HEK293 (cell line): ENCODE results near the gene GAS7.

Experiments
- CTCF ChIA-PET: fragments of 350-600 bp; formaldehyde crosslinking; extraction: SDS; loops from one replicate; lab custom pipeline; 2021; ENCODE audit warnings: antibody characterized with exemption; lab: Yijun Ruan, JAX
- POLR2A ChIA-PET: fragments of 300-600 bp; formaldehyde crosslinking; extraction: SDS; loops from one replicate; lab custom pipeline; 2020; ENCODE audit warnings: antibody characterized with exemption, inconsistent platforms; lab: Yijun Ruan, JAX
- H3K27ac ChIP-seq: fragments of 200-500 bp; sonication (Bioruptor generic); 2 replicates; pipeline ENCODE4 v1.5.1; 2014; ENCODE audit warnings: low read depth, low read length, control low read depth, inconsistent platforms; ENCODE audit errors: extremely low read depth
- H3K36me3 ChIP-seq, 2 experiments: fragments of 200-500 bp in 1 of 2; sonication (Bioruptor generic) in 1 of 2; 1 replicate in 1 of 2; 2 replicates in 1 of 2; pipeline ENCODE4 v1.5.1; 2014 to 2017; ENCODE audit warnings: inconsistent platforms in 2 of 2, low read length in 2 of 2; ENCODE audit not compliant: control insufficient read depth in 2 of 2, insufficient read depth in 1 of 2
- H3K4me1 ChIP-seq: fragments of 200-500 bp; sonication (Bioruptor generic); 2 replicates; pipeline ENCODE4 v1.5.1; 2014; ENCODE audit warnings: mild to moderate bottlenecking, low read length, inconsistent platforms; ENCODE audit not compliant: control insufficient read depth, insufficient read depth
- H3K4me3 ChIP-seq: 2 replicates; pipeline ENCODE4 v1.5.1; 2011; ENCODE audit warnings: low read depth, mild to moderate bottlenecking, control low read depth, low read length, moderate library complexity
- H3K9me3 ChIP-seq: fragments of 200-500 bp; sonication (Bioruptor generic); 2 replicates; pipeline ENCODE4 v1.5.1; 2014; ENCODE audit warnings: low read depth, low read length, inconsistent platforms; ENCODE audit not compliant: control insufficient read depth, insufficient read depth
- GFI1B ChIP-seq: fragments of 450-650 bp; formaldehyde crosslinking; IDR thresholded peaks from 2 replicates; pipeline ENCODE4 v1.5.1; 2016; ENCODE audit warnings: missing biosample characterization, missing genetic modification characterization
- GLIS1 ChIP-seq: fragments of 450-650 bp; formaldehyde crosslinking; IDR thresholded peaks from 2 replicates; pipeline ENCODE4 v1.5.1; 2016; ENCODE audit warnings: missing biosample characterization, missing genetic modification characterization
- IKZF3 ChIP-seq: fragments of 450-650 bp; IDR thresholded peaks from 2 replicates; pipeline ENCODE4 v1.5.0; 2018; ENCODE audit warnings: missing biosample characterization, mild to moderate bottlenecking, missing genetic modification characterization, moderate library complexity
- REPIN1 ChIP-seq: fragments of 450-650 bp; formaldehyde crosslinking; IDR thresholded peaks from 2 replicates; pipeline ENCODE4 v1.5.1; 2017; ENCODE audit warnings: missing biosample characterization, missing genetic modification characterization, low read depth
- SP2 ChIP-seq: fragments of 450-650 bp; formaldehyde crosslinking; IDR thresholded peaks from 2 replicates; pipeline ENCODE4 v1.5.1; 2016; ENCODE audit warnings: missing biosample characterization, missing genetic modification characterization
- ZEB2 ChIP-seq: fragments of 450-650 bp; formaldehyde crosslinking; IDR thresholded peaks from 2 replicates; pipeline ENCODE4 v1.5.1; 2016; ENCODE audit warnings: missing biosample characterization, missing genetic modification characterization
- ZNF16 ChIP-seq: fragments of 450-650 bp; formaldehyde crosslinking; IDR thresholded peaks from 2 replicates; pipeline ENCODE4 v1.5.1; 2016; ENCODE audit warnings: low read depth, missing biosample characterization, missing genetic modification characterization
- ZNF214 ChIP-seq: fragments of 450-650 bp; formaldehyde crosslinking; IDR thresholded peaks from 2 replicates; pipeline ENCODE4 v1.5.1; 2017; ENCODE audit warnings: missing biosample characterization, mild to moderate bottlenecking, missing genetic modification characterization, borderline replicate concordance
- ZNF239 ChIP-seq: fragments of 450-650 bp; formaldehyde crosslinking; IDR thresholded peaks from 2 replicates; pipeline ENCODE4 v1.5.1; 2016; ENCODE audit warnings: missing biosample characterization, missing genetic modification characterization
- ZNF266 ChIP-seq: fragments of 450-650 bp; formaldehyde crosslinking; IDR thresholded peaks from 2 replicates; pipeline ENCODE4 v1.5.1; 2016; ENCODE audit warnings: missing biosample characterization, missing genetic modification characterization, low read depth
- ZNF292 ChIP-seq: fragments of 450-650 bp; formaldehyde crosslinking; IDR thresholded peaks from 2 replicates; pipeline ENCODE4 v1.5.1; 2016; ENCODE audit warnings: low read depth, missing biosample characterization, missing genetic modification characterization, borderline replicate concordance
- ZNF311 ChIP-seq: fragments of 450-650 bp; formaldehyde crosslinking; IDR thresholded peaks from 2 replicates; pipeline ENCODE4 v1.5.1; 2017; ENCODE audit warnings: missing biosample characterization, missing genetic modification characterization, borderline replicate concordance
- ZNF335 ChIP-seq: fragments of 450-650 bp; formaldehyde crosslinking; conservative IDR thresholded peaks from 2 replicates; pipeline ENCODE4 v1.5.1; 2016; ENCODE audit warnings: missing biosample characterization, missing genetic modification characterization
- ZNF366 ChIP-seq: fragments of 450-650 bp; formaldehyde crosslinking; conservative IDR thresholded peaks from 2 replicates; pipeline ENCODE4 v1.5.1; 2016; ENCODE audit warnings: missing biosample characterization, missing genetic modification characterization
- ZNF555 ChIP-seq: fragments of 450-650 bp; formaldehyde crosslinking; conservative IDR thresholded peaks from 2 replicates; pipeline ENCODE4 v1.5.1; 2017; ENCODE audit warnings: missing biosample characterization, mild to moderate bottlenecking, missing genetic modification characterization, inconsistent platforms
- ZNF561 ChIP-seq: fragments of 450-650 bp; IDR thresholded peaks from 2 replicates; pipeline ENCODE4 v1.5.1; 2018; ENCODE audit warnings: missing biosample characterization, missing genetic modification characterization, borderline replicate concordance
- ZNF664 ChIP-seq: fragments of 450-650 bp; formaldehyde crosslinking; IDR thresholded peaks from 2 replicates; pipeline ENCODE4 v1.5.1; 2016; ENCODE audit warnings: missing biosample characterization, missing genetic modification characterization
- ZNF776 ChIP-seq: fragments of 450-650 bp; formaldehyde crosslinking; IDR thresholded peaks from 2 replicates; pipeline ENCODE4 v1.5.0; 2017; ENCODE audit warnings: missing biosample characterization, missing genetic modification characterization, borderline replicate concordance
- ZNF837 ChIP-seq: fragments of 450-650 bp; formaldehyde crosslinking; IDR thresholded peaks from 2 replicates; pipeline ENCODE4 v1.5.1; 2016; ENCODE audit warnings: missing biosample characterization, missing genetic modification characterization
- TF ChIP-seq, protein P1 (sequence below): fragments of 450-650 bp; formaldehyde crosslinking; IDR thresholded peaks from 2 replicates; pipeline ENCODE4 v1.5.1; 2016; ENCODE audit warnings: missing biosample characterization, missing genetic modification characterization, borderline replicate concordance
- TF ChIP-seq, protein P2 (sequence below): fragments of 450-650 bp; formaldehyde crosslinking; IDR thresholded peaks from 2 replicates; pipeline ENCODE4 v1.5.1; 2017; ENCODE audit warnings: missing biosample characterization, missing genetic modification characterization
- TF ChIP-seq, protein P3 (sequence below): fragments of 450-650 bp; formaldehyde crosslinking; IDR thresholded peaks from 2 replicates; pipeline ENCODE4 v1.5.1; 2016; ENCODE audit warnings: missing biosample characterization, missing genetic modification characterization
- TF ChIP-seq, protein P4 (sequence below): fragments of 450-650 bp; formaldehyde crosslinking; IDR thresholded peaks from 2 replicates; pipeline ENCODE4 v1.5.1; 2016; ENCODE audit warnings: missing biosample characterization, missing genetic modification characterization, borderline replicate concordance

GAS7 gene

GRCh38 chr17:9986754-9987382, 211.5 kb downstream of the GAS7 start:
- CTCF ChIA-PET: interaction anchor here (0.6 to 3.6 kb wide), 23 partner anchors 8 to 627 kb away, joined by 3 to 26 read pairs (median 3); no protein-coding TSS in a partner anchor

DNA sequence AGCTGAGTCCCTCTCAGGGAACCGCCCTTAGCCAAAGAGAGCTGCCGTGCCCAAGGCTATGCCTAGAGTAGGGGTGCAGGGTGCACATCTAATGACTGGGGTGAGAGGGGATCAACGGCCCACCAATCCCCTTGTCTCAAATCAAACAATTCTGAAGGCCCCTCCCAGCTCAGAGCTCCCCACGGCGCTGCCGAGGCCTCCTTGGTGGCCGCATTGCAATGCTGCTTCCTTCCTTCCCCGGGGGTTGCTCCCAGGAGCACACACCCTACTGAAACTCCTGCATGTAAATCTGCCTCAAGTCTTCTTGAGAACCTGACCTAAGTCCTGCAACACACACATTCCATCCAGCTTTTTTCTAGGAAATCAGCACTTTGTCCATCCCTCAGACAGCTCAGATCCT, 212.8 kb downstream of the GAS7 start:
- ChIA-PET CTCF (interaction anchor here (0.7 to 10.1 kb wide), 6 partner anchors 52 to 241 kb away, joined by 3 to 95 read pairs (median 4); no protein-coding TSS in a partner anchor), POLR2A (interaction anchor here (0.8 kb wide), 1 partner anchor 14 kb away, joined by 3 read pairs; no protein-coding TSS in a partner anchor)
- Histone ChIP-seq H3K9me3 (no peaks in the 10 kb centered on the region), H3K27ac (no peak overlapping the region), H3K4me1 (no peaks in the 10 kb centered on the region), H3K36me3 (no peaks in the 10 kb centered on the region), H3K4me3 (no peak overlapping the region)
- TF ChIP-seq ZNF776 (tag by site-specific recombination) (no peak), REPIN1 (tag by site-specific recombination) (no peak), ZNF366 (no peak), ZEB2 (tag by site-specific recombination) (no peak), ZNF292 (tag by site-specific recombination) (no peak), ZNF311 (no peak), ZNF214 (no peak), ZNF664 (tag by site-specific recombination) (no peak)
- TF ChIP-seq, protein P1, sequence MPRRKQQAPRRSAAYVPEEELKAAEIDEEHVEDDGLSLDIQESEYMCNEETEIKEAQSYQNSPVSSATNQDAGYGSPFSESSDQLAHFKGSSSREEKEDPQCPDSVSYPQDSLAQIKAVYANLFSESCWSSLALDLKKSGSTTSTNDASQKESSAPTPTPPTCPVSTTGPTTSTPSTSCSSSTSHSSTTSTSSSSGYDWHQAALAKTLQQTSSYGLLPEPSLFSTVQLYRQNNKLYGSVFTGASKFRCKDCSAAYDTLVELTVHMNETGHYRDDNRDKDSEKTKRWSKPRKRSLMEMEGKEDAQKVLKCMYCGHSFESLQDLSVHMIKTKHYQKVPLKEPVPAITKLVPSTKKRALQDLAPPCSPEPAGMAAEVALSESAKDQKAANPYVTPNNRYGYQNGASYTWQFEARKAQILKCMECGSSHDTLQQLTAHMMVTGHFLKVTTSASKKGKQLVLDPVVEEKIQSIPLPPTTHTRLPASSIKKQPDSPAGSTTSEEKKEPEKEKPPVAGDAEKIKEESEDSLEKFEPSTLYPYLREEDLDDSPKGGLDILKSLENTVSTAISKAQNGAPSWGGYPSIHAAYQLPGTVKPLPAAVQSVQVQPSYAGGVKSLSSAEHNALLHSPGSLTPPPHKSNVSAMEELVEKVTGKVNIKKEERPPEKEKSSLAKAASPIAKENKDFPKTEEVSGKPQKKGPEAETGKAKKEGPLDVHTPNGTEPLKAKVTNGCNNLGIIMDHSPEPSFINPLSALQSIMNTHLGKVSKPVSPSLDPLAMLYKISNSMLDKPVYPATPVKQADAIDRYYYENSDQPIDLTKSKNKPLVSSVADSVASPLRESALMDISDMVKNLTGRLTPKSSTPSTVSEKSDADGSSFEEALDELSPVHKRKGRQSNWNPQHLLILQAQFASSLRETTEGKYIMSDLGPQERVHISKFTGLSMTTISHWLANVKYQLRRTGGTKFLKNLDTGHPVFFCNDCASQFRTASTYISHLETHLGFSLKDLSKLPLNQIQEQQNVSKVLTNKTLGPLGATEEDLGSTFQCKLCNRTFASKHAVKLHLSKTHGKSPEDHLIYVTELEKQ (tag by site-specific recombination): no peak
- TF ChIP-seq, protein P2, sequence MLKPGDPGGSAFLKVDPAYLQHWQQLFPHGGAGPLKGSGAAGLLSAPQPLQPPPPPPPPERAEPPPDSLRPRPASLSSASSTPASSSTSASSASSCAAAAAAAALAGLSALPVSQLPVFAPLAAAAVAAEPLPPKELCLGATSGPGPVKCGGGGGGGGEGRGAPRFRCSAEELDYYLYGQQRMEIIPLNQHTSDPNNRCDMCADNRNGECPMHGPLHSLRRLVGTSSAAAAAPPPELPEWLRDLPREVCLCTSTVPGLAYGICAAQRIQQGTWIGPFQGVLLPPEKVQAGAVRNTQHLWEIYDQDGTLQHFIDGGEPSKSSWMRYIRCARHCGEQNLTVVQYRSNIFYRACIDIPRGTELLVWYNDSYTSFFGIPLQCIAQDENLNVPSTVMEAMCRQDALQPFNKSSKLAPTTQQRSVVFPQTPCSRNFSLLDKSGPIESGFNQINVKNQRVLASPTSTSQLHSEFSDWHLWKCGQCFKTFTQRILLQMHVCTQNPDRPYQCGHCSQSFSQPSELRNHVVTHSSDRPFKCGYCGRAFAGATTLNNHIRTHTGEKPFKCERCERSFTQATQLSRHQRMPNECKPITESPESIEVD: no peak

More at GRCh38 chr17:9986754-9987382, 211.5 kb downstream of the GAS7 start:
- no peaks in the 10 kb centered on the region for H3K4me1 ChIP-seq
- no peak overlapping the region for H3K27ac ChIP-seq
- no peak overlapping the region for H3K4me3 ChIP-seq
- POLR2A ChIA-PET: no interaction called here
- no peaks in the 10 kb centered on the region for H3K9me3 ChIP-seq
- H3K36me3 ChIP-seq: no peaks in the 10 kb centered on the region
- TF ChIP-seq, protein P3, sequence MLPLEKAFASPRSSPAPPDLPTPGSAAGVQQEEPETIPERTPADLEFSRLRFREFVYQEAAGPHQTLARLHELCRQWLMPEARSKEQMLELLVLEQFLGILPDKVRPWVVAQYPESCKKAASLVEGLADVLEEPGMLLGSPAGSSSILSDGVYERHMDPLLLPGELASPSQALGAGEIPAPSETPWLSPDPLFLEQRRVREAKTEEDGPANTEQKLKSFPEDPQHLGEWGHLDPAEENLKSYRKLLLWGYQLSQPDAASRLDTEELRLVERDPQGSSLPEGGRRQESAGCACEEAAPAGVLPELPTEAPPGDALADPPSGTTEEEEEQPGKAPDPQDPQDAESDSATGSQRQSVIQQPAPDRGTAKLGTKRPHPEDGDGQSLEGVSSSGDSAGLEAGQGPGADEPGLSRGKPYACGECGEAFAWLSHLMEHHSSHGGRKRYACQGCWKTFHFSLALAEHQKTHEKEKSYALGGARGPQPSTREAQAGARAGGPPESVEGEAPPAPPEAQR (tag by site-specific recombination): no peak
- TF ChIP-seq IKZF3 (tag by site-specific recombination) (no peak), GLIS1 (no peak), ZNF239 (tag by site-specific recombination) (no peak), ZNF837 (tag by site-specific recombination) (no peak), ZNF555 (tag by site-specific recombination) (no peak), GFI1B (tag by site-specific recombination) (no peak), ZNF266 (tag by site-specific recombination) (no peak), ZNF335 (no peak), SP2 (no peak), ZNF561 (tag by site-specific recombination) (no peak), ZNF16 (tag by site-specific recombination) (no peak)
- TF ChIP-seq, protein P4, sequence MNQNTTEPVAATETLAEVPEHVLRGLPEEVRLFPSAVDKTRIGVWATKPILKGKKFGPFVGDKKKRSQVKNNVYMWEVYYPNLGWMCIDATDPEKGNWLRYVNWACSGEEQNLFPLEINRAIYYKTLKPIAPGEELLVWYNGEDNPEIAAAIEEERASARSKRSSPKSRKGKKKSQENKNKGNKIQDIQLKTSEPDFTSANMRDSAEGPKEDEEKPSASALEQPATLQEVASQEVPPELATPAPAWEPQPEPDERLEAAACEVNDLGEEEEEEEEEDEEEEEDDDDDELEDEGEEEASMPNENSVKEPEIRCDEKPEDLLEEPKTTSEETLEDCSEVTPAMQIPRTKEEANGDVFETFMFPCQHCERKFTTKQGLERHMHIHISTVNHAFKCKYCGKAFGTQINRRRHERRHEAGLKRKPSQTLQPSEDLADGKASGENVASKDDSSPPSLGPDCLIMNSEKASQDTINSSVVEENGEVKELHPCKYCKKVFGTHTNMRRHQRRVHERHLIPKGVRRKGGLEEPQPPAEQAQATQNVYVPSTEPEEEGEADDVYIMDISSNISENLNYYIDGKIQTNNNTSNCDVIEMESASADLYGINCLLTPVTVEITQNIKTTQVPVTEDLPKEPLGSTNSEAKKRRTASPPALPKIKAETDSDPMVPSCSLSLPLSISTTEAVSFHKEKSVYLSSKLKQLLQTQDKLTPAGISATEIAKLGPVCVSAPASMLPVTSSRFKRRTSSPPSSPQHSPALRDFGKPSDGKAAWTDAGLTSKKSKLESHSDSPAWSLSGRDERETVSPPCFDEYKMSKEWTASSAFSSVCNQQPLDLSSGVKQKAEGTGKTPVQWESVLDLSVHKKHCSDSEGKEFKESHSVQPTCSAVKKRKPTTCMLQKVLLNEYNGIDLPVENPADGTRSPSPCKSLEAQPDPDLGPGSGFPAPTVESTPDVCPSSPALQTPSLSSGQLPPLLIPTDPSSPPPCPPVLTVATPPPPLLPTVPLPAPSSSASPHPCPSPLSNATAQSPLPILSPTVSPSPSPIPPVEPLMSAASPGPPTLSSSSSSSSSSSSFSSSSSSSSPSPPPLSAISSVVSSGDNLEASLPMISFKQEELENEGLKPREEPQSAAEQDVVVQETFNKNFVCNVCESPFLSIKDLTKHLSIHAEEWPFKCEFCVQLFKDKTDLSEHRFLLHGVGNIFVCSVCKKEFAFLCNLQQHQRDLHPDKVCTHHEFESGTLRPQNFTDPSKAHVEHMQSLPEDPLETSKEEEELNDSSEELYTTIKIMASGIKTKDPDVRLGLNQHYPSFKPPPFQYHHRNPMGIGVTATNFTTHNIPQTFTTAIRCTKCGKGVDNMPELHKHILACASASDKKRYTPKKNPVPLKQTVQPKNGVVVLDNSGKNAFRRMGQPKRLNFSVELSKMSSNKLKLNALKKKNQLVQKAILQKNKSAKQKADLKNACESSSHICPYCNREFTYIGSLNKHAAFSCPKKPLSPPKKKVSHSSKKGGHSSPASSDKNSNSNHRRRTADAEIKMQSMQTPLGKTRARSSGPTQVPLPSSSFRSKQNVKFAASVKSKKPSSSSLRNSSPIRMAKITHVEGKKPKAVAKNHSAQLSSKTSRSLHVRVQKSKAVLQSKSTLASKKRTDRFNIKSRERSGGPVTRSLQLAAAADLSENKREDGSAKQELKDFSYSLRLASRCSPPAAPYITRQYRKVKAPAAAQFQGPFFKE (tag by site-specific recombination): no peak
